Fibroblast of pulmonary artery (primary cell): Measurements from ENCODE around the gene CAMK4.

ENCODE experiments used
- DNase-seq: peaks from one replicate; pipeline ENCODE4 v3.0.0-alpha.2; 2010; ENCODE audit warnings: low read depth
- H3K4me3 ChIP-seq: replicated peaks from 2 replicates; pipeline ENCODE4 v1.5.1; 2011; ENCODE audit warnings: low read depth, mild to moderate bottlenecking, control low read depth, low read length, moderate library complexity
- TF ChIP-seq, protein P1 (sequence below): IDR thresholded peaks from 2 replicates; pipeline ENCODE4 v1.5.1; 2011; ENCODE audit warnings: mild to moderate bottlenecking, control low read depth, low read length, inconsistent platforms; ENCODE audit errors: missing control alignments

CAMK4 gene

DNA sequence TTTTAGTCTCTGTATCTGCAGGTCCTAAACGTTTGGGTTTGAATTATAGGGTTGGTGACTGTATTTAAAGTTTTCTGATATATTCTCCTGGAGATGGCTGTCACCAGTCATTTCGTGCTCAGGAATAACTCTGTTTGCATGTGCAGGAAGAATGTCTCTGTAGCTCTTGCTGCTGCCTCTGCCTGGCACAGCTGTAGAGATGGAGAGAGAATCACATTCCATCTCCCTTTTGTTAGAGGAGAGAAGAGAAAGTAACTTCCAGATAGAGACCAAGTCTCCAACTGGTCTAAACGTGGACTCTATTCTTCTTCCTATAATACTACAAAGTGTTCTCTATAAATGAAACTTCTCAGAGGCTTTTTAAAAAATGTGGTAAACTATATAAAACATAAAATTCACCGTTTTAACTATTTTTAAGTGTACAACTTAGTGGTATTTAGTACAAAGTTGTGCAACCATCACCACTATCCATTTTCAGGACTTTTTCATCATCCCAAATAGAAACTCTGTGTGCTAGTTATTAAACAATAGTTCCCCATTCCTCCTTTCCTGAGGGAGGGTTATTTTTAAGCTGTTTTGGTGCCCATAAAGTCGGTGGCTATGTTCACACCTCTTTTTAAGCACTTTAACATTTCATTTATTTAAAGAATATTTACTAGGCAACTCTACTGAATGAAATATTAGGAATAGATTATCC is 308.9 kb downstream of the CAMK4 start:
- DNase-seq, result no peak
- H3K4me3 ChIP-seq, result no peak overlapping the region
- TF ChIP-seq, protein P1, sequence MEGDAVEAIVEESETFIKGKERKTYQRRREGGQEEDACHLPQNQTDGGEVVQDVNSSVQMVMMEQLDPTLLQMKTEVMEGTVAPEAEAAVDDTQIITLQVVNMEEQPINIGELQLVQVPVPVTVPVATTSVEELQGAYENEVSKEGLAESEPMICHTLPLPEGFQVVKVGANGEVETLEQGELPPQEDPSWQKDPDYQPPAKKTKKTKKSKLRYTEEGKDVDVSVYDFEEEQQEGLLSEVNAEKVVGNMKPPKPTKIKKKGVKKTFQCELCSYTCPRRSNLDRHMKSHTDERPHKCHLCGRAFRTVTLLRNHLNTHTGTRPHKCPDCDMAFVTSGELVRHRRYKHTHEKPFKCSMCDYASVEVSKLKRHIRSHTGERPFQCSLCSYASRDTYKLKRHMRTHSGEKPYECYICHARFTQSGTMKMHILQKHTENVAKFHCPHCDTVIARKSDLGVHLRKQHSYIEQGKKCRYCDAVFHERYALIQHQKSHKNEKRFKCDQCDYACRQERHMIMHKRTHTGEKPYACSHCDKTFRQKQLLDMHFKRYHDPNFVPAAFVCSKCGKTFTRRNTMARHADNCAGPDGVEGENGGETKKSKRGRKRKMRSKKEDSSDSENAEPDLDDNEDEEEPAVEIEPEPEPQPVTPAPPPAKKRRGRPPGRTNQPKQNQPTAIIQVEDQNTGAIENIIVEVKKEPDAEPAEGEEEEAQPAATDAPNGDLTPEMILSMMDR, result no peak

DNA sequence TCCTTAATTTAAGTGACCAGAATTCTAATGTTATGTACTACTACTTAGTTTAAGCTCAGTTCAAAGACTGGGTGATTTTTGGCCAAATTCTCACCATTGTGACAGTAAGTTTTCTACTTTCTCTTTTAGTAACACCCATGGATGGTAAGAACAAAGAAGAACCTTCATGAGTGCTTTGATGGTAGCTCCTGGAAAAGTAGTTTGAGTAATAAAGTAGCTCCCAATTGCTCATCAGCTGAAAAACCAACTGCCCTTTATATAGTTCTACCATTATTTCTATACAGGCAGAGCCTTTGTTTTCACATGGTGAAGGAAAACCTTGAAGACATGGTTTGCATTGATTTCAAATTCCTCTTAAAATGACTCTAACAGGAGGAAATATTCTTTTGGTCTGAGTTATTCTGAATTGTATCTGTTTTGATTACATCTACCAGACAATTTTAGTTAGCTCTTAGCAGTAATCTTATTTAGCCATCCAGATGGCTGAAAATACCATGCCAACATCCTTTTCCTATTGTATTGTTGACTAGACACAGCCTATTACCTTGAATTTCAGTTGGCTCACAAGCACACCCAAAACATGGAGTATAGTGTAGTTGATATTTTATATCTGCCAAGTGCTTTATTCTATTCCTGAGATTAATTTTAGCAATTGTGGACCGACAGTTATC is 311.8 kb downstream of the CAMK4 start:
- TF ChIP-seq, protein P1, result no peak
- no peak for DNase-seq

DNA sequence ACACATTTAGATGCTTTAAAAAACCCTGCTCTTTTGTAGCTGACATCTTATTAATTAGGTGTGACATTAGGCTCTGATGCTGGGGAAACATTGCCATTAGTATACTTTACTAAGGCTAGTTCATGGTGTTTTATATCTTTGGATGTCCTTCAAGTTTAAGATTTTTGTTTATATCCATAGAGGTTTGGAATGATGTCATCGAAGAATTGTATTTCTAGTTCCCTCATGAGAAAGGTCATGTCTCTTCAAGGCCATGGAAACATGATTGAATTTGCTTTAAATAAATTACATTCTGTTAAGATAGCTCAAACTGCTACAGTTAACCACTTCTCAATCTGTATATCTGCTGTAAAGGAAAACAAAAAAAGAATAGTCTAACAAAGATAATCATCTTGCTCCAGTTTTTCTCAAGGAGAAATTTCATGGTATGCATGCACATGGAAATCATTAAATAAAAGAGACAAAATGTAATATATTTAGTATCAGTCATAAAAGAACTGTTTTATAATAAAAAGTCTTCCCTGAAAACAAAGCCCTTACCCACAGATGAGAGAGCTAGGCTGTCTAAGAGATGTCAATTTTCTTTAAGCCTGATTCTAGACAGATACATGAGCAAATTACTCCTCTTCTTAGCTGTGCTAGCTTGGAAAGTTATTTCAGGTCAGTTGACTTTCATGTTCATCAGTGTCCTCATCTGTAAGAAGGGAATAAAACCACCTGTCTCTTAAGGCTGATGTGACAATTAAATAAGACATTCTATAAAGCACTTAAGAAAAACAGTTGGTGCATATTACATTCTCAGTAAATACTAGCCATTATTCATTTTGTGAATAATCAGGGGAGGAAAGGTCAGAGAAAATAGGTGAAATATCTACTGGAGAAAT is 313.2 kb downstream of the CAMK4 start:
- TF ChIP-seq, protein P1, result no peak
- no peak overlapping the region for H3K4me3 ChIP-seq
- DNase-seq, result no peak

More for the DNA sequence above, 311.8 kb downstream of the CAMK4 start:
- no peak overlapping the region for H3K4me3 ChIP-seq
